ENCODE data around the gene SSBP3.
"Not testable (repeated sequence)": the region's sequence is repeated elsewhere in the genome, so short reads cannot be mapped to it uniquely, and the experiment has no call there.

The SSBP3 gene

GRCh38 chr1:54391450-54392209 is 14.6 kb downstream of the SSBP3 start:
- no peak for DNase-seq

DNA sequence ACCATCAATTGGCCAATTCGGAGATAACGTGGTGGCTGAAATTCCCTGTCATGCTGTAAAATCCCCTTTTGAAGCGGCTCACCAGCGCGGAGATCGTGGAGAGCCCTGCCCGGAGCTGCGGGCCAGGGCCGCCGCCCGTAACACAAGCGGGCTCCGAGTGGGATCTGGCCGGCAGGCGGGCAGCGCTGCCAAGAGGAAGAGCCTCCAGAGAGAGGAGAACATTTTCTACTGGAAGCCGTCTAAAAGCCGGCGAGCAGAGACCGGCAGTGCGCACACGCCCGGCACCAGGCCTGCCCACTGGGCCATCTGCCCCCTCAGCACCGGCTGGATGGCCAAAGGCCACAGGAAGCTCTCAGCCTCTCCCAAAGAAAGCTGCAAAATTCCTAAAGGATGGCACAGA is 15.5 kb downstream of the SSBP3 start:
- DNase-seq, result no peak

DNA sequence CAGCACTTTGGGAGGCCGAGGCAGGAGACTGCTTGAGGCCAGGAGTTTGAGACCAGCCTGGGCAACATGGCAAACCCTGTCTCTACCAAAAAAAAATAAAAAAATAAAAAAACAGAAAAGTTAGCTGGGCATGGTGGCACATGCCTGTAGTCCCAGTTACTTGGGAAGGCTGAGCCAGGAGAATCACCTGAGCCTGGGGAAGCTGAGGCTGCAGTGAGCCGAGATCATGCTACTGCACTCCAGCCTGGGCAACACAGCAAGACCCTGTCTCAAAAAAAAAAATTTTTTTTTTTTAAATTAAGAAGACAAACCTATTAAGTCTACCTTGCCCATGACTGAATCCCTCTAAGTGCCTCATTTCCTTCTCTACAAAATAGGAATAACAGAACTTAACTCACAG is 16.6 kb downstream of the SSBP3 start:
- not testable (repeated sequence) for DNase-seq

DNA sequence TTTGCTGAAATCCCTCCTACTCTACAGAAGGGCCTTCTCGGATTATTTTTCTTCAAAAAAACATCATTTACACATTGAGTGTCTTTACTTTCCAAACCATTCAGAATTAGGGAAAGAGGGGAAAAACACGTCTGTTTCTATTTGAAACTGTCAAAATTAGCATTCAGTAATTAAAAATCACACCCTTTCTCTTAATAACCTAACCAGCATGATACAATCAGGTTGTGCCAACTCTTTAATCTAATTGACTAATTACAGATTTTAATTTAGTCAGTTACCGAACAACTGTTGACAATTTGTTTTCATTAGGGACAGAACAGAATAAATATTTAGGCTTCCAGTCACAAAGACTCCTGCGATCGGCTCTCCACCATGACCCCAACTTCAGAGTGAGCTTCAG is 18.8 kb downstream of the SSBP3 start:
- no peak for DNase-seq

- no peak for DNase-seq
These were observed 20.5 kb downstream of the SSBP3 start for GRCh38 chr1:54385727-54386022.

DNA sequence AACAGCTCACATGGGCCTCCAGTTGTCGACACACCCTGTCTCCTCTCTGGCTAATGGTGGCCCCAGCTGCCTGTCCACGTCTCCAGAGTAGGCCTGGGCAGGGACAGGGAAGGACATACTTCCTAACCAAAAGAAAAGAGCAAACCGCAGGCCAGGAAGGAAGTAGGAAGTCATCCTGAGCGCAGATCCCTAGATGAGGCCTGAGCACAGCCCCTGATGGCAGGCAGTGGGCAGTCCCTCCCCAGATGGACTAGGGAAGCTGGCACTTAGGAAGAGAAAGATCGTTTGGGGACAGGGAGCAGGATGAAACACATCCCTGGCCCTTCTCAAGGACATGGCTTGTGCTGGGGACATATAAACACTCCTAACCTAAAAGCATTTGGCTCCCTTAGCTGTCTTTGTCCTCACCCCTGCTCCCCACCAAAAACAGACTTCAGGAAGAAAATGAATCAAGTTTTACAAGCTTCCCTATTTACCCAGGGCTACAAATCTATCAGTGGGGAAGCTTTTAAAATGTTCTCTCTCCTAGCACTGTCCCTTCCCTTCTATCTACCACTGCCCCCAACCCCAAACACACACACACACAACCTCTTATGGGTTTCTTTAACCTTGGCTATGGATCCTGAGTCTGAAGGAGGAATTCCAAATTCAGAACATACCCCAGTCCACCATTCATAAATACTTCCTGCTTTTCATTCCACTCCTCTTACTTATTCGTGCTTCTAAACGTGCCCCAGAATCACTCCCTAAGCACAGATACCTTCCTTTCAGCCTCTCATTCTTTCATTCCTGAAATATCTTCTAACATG is 21.1 kb downstream of the SSBP3 start:
- DNase-seq, result no peak

DNA sequence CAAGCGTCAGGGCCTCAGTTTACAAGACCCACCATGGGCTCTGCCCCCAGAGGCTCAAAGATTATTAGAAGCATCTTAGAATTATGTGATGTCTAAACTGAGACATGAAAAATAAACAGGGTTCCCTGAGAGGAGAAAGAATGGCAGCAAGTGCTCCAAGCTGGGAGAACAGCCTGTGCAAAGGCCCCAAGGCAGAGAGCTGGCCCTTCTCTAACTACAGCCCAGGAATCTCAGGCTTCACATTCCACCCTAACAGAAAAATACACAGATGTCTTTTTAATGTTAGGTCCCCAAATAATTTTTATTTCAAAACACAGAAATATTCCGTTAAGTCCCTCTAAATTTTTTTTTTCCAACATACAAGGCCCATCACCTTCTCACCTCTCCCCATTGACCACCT is 21.7 kb downstream of the SSBP3 start:
- DNase-seq, result no peak

DNA sequence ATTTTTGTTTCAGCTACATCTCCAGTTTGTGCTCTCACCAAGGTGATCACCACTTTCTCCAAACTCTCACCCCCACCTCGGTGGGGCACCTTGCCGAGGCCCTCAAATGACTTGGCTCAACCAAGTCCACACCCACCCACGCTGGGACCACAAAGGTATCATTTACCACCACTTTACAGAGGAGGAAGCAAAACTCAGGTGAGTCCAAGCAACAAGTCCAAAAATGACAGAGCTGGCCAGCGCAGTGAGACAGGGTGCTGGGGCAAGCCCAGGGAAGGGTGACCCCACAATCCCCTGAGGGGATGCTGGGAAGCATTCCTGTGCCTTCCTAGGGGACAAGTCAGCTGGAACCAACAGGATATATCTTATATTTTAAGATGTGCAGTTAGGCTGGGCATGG is 24.7 kb downstream of the SSBP3 start:
- no peak for DNase-seq

- no peak for DNase-seq
These were observed 25.8 kb downstream of the SSBP3 start for GRCh38 chr1:54380290-54380882.

DNA sequence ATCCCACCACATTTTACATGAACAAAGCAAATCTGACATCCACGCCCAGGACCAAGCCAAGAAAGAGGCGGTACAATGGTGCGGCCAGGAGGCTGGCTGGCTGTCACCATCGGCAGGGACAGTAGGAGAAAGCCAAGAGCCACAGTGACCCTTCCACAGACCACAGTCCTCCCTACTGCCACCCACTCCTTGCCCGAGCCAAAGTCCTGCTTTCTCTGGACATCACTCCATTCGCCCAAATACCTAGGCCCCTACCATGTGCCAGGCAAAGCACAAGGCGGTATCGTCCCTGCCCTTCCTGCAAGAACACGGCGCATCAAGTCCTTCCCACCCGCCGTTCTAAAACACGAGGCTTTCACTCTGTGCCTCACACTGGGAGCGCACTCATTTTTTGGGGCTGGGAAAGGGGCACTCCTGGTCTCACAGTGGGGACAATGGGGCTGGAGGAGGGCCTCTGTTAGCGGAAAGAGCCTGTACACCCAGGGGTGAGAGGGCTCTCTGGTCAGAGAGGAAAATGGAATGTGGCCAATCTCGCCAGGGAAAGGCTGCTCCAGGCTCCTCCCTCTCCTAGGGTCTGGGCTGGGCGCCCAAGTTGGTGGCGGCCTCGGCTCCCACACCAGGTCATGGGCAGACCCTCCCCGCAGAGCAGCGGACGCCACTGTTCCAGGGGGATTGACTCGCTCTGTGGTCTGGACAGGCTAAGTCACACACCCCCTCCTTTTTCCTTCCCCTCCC is 26.5 kb downstream of the SSBP3 start:
- DNase-seq, result no peak

GRCh38 chr1:54378874-54379554 is 27.2 kb downstream of the SSBP3 start:
- no peak for DNase-seq

DNA sequence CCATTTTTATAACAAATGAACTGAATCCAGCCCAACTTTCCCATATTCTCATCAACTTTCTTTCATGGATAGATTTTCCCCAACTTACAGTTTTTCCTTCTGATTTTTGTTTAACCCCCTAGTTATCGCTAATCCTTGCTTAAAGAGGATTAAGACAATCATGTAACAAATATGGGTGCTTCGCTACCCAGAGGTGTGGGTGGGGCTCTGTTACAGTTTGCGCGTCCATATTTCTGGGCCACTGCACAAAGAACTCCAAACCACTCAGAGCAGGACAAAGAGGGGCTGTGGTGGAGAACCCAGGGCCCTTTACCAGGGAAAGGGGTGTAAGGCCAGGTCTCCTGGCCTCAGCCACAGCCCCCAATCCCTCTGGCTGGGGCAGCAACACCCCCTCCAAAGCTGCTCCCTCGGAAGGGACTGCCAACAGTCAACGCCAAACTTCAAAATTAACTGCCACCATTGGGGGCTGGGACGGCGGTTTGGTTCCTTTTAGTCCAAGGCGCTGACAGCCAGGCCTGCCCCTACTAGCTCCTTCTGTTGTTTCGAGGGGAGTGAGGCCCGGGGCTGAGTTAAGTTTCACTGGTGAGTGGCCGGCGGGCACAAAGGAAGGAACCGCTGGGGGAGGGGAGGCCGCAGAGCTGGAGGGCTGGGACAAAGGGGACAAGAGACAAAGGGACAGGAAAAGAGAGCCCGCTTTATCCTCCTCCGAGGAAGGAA is 27.9 kb downstream of the SSBP3 start:
- no peak for DNase-seq

- DNase-seq, result no peak
These were observed 29.0 kb downstream of the SSBP3 start for GRCh38 chr1:54377040-54377691.

DNA sequence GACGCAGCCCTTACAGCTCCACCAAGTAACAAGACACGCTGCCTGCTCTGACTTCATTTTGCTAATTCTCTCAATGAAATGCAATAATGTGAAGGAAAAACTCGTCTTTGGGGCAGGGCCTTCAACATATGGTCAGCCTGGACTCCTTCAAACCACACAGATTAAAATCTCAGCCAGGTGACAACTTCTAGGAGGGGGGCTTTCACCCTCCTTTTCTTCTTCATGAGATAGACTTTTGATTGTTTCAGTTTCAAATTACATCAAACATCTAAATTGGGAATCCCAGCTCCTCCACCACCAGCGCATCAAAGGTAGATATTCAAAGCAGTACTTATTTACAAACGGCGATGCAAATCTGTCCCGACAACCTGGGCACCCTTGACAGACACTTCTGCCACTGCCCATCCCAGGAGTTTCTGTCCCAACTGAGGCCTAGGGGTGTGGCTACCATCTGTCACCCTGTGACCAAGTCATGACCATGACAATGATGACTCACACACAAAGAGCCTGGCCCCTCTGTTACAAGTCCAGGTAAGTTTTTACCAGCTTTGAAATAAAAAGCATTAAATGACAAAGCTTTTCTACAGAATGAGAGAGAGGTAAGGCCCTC is 29.7 kb downstream of the SSBP3 start:
- DNase-seq, result no peak

- DNase-seq, result no peak
These were observed 30.3 kb downstream of the SSBP3 start for GRCh38 chr1:54375712-54376429.

- no peak for DNase-seq
These were observed 30.9 kb downstream of the SSBP3 start for GRCh38 chr1:54375298-54375697.

GRCh38 chr1:54374766-54375165 is 31.4 kb downstream of the SSBP3 start:
- DNase-seq, result no peak

GRCh38 chr1:54372978-54373377 is 33.2 kb downstream of the SSBP3 start:
- DNase-seq, result no peak

GRCh38 chr1:54371942-54372275 is 34.3 kb downstream of the SSBP3 start:
- no peak for DNase-seq

GRCh38 chr1:54371038-54371941 is 34.9 kb downstream of the SSBP3 start:
- DNase-seq, result no peak

Data from kidney glomerular epithelial cell (primary cell).